Measurements from ENCODE around the gene IGSF5. TPM values are rescaled to one million over a fixed set of nuclear protein-coding genes. Genes with fewer than 3 reads are reported as not detected.

The IGSF5 gene
- total RNA-seq, 2 experiments from 2014 or later = not detected

DNA sequence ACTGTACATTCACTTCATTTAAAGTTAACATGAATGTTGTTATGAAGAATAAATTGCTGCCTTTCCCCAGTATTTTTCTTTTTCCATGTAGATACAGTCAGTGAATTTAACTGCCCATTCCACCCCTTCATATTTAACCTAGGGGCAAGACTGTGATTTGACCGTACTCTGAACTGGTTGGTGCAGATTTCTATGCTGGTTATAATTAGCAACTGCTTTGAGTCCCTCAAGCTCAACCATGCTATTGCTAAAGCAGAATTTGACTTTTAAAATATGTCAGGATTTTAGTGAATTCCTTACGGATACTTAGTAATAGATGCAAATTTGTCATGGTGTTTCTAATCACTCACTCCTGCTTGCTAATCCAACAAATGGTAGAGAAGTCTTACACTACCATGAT lies 57.2 kb downstream of the IGSF5 start:
- DNase-seq (no peak), ATAC-seq (no peak)
- Mint-ChIP-seq H3K9me3 (ENCODE audit: insufficient read depth) (no peaks in the 10 kb centered on the region), H3K4me3 (no peak overlapping the region), H3K27ac (no peak overlapping the region), H3K27me3 (ENCODE audit: low read depth) (no peaks in the 10 kb centered on the region), H3K36me3 (ENCODE audit: low read depth) (no peaks in the 10 kb centered on the region), H3K4me1 (ENCODE audit: low read depth) (no peaks in the 10 kb centered on the region)
- CTCF ChIA-PET = no interaction called here
- POLR2A ChIA-PET = no interaction called here

DNA sequence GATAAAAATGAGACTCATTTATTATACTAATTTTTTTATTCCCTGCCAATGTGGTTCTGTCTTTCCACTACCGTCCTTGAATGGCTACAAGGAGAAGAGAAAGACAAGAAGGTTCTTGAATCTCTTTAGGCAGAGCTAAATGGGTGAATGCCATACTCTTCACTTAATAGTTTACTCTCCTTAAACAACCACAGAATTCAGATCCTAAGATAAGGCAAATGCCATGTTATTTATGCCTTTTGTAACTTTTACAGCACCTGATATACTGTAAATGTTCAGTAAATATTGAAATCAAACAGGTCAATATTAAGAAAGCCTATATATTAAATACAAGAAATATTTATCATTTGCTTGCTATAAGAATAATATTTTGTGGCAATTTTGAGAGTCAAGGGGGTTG lies 58.4 kb downstream of the IGSF5 start:
- Mint-ChIP-seq H3K4me3 (no peak overlapping the region), H3K9me3 (ENCODE audit: insufficient read depth) (no peaks in the 10 kb centered on the region), H3K27me3 (ENCODE audit: low read depth) (no peaks in the 10 kb centered on the region), H3K36me3 (ENCODE audit: low read depth) (no peaks in the 10 kb centered on the region), H3K4me1 (ENCODE audit: low read depth) (no peaks in the 10 kb centered on the region), H3K27ac (no peak overlapping the region)
- no peak for ATAC-seq
- no peak for DNase-seq
- ChIA-PET CTCF (interaction anchor here (1.6 kb wide), 1 partner anchor 20 kb away, joined by 3 read pairs; no protein-coding TSS in a partner anchor), POLR2A (no interaction called here)

DNA sequence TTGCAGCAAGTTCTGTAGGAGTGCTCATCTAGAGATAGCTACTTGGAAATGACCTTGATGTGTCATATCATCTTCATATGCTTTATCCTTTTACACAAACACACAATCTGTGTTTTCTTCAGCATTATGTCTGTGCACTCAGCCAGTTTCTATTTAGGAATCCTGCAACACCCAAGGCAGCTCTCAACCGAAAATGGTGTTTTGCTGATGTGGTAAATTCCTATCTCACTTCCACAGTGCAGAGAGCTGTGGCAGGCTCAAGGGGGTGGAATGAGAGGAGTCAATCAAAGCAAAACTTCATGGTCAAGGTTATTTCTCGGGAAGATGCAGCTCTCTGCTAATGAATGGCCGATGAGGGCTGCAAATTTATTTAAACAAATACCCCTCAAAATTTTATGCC lies 59.3 kb downstream of the IGSF5 start:
- POLR2A ChIA-PET = no interaction called here
- no peaks in the 10 kb centered on the region for H3K36me3 Mint-ChIP-seq (ENCODE audit: low read depth)
- ATAC-seq = no peak
- no peaks in the 10 kb centered on the region for H3K4me1 Mint-ChIP-seq (ENCODE audit: low read depth)
- no peaks in the 10 kb centered on the region for H3K9me3 Mint-ChIP-seq (ENCODE audit: insufficient read depth)
- CTCF ChIA-PET = interaction anchor here (1.6 kb wide), 1 partner anchor 21 kb away, joined by 3 read pairs; no protein-coding TSS in a partner anchor
- no peak overlapping the region for H3K27ac Mint-ChIP-seq
- no peaks in the 10 kb centered on the region for H3K27me3 Mint-ChIP-seq (ENCODE audit: low read depth)
- no peak for DNase-seq
- H3K4me3 Mint-ChIP-seq = no peak overlapping the region

DNA sequence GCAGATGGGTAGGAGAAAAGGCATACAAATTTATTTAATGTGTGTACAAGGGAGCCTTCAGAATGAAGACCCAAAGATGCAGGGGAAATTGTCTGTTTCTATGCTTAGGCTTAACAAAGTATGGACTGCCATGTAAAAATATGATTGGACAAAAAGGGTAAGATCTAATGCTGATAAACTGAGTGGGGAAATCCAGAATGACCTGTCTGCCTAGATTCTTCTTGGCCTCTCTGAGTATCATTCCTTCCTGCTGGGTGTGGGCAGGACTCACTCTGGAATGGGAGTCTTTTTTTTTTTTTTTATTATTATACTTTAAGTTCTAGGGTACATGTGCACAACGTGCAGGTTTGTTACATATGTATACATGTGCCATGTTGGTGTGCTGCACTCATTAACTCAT lies 61.0 kb downstream of the IGSF5 start:
- CTCF ChIA-PET = no interaction called here
- POLR2A ChIA-PET = no interaction called here
- H3K27ac Mint-ChIP-seq = no peak overlapping the region
- no peak overlapping the region for H3K4me3 Mint-ChIP-seq
- no peaks in the 10 kb centered on the region for H3K9me3 Mint-ChIP-seq (ENCODE audit: insufficient read depth)
- H3K4me1 Mint-ChIP-seq (ENCODE audit: low read depth) = no peaks in the 10 kb centered on the region
- DNase-seq (no peak), ATAC-seq (no peak)
- H3K27me3 Mint-ChIP-seq (ENCODE audit: low read depth) = no peaks in the 10 kb centered on the region
- H3K36me3 Mint-ChIP-seq (ENCODE audit: low read depth) = no peaks in the 10 kb centered on the region

DNA sequence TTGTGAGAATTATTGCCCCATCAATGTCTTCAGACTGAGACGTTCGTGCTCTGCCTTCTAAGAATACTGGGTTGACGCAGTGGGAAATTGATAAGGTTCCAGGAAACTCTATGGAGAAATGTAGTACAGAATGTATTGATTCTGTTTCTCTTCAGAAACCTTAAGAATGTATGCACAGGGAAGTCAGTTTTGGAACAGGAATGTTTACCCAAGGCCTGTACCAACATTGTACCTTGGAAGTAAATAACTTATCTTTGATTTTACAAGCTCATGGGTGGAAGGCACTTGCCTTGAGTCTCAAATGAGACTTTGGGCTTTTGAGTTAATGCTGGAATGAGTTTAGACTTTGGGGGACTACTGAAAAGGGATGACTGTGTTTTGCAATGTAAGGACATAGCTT lies 62.8 kb downstream of the IGSF5 start:
- ChIA-PET CTCF (no interaction called here), POLR2A (no interaction called here)
- ATAC-seq (no peak), DNase-seq (no peak)
- H3K4me3 Mint-ChIP-seq = no peak overlapping the region
- H3K36me3 Mint-ChIP-seq (ENCODE audit: low read depth) = no peaks in the 10 kb centered on the region
- H3K9me3 Mint-ChIP-seq (ENCODE audit: insufficient read depth) = no peaks in the 10 kb centered on the region
- H3K4me1 Mint-ChIP-seq (ENCODE audit: low read depth) = no peaks in the 10 kb centered on the region
- H3K27ac Mint-ChIP-seq = no peak overlapping the region
- H3K27me3 Mint-ChIP-seq (ENCODE audit: low read depth) = no peaks in the 10 kb centered on the region

DNA sequence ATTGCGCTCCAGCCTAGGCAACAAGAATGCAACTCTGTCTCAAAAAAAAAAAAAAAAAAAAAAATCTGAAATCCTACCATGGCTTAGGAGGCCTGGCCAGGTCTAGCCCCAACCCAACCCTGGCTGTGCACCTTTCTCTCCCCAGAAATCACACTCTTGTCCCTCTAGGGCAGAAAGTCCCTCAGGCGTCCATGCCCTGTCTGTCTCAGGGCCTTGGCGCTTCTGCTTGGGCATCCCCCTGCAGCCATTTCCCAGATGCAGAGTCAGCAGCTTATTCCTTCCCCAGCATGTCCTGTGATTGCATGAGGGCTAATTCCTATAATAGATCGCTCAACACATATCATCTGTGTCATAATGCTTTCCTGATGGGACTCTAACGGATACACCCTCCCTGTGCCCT lies 65.0 kb downstream of the IGSF5 start:
- Mint-ChIP-seq H3K4me3 (no peak overlapping the region), H3K36me3 (ENCODE audit: low read depth) (no peaks in the 10 kb centered on the region), H3K27ac (no peak overlapping the region), H3K4me1 (ENCODE audit: low read depth) (no peaks in the 10 kb centered on the region), H3K9me3 (ENCODE audit: insufficient read depth) (no peaks in the 10 kb centered on the region), H3K27me3 (ENCODE audit: low read depth) (no peaks in the 10 kb centered on the region)
- ChIA-PET POLR2A (no interaction called here), CTCF (no interaction called here)
- DNase-seq = no peak
- ATAC-seq = no peak

DNA sequence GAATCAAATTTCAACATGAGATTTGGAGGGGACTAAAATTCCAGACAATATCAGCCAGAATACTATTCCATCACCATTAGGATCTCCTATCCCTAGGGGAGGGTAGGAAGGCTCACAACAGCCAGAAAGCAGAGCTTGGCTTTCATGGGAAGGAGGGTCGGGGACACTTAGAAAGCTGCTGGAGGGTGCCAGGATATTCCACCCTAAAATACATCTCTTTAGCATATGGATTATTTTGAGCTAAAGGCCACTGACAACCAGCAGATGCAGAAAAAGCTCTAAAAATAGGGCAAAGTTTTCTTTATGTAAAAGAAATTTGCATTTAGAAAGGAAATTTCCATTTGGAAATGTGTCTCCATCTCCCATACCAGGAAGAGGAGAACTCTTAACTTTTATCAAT lies 68.0 kb downstream of the IGSF5 start:
- CTCF ChIA-PET = no interaction called here
- Mint-ChIP-seq H3K27me3 (ENCODE audit: low read depth) (no peaks in the 10 kb centered on the region), H3K9me3 (ENCODE audit: insufficient read depth) (peaks cover 3% of the 10 kb centered on the region), H3K4me3 (no peak overlapping the region), H3K36me3 (ENCODE audit: low read depth) (no peaks in the 10 kb centered on the region), H3K4me1 (ENCODE audit: low read depth) (no peaks in the 10 kb centered on the region), H3K27ac (no peak overlapping the region)
- no peak for ATAC-seq
- POLR2A ChIA-PET = no interaction called here
- DNase-seq = no peak

DNA sequence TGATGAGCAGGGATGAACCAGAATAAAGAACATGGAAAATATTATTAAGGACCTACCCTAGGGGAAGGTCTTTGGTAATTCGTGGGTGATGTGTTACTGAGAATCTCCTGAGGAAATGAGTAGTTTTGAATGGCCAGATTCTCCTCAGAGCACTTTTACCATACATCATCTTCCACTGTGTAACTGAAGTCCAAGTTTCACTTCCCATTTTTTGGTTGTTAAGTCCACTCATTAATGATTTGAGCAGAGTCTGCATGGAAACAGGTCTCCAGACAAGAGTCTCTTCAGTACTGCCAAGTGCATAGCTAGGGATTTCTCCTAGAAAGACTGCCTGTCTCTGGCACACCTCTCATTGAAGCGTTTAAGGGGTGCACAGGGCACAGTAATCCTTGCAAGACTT lies 73.6 kb downstream of the IGSF5 start:
- H3K27ac Mint-ChIP-seq = no peak overlapping the region
- no peaks in the 10 kb centered on the region for H3K36me3 Mint-ChIP-seq (ENCODE audit: low read depth)
- H3K9me3 Mint-ChIP-seq (ENCODE audit: insufficient read depth) = peaks cover 3% of the 10 kb centered on the region
- H3K4me3 Mint-ChIP-seq = no peak overlapping the region
- ChIA-PET POLR2A (no interaction called here), CTCF (no interaction called here)
- no peak for ATAC-seq
- no peaks in the 10 kb centered on the region for H3K27me3 Mint-ChIP-seq (ENCODE audit: low read depth)
- no peaks in the 10 kb centered on the region for H3K4me1 Mint-ChIP-seq (ENCODE audit: low read depth)
- no peak for DNase-seq

DNA sequence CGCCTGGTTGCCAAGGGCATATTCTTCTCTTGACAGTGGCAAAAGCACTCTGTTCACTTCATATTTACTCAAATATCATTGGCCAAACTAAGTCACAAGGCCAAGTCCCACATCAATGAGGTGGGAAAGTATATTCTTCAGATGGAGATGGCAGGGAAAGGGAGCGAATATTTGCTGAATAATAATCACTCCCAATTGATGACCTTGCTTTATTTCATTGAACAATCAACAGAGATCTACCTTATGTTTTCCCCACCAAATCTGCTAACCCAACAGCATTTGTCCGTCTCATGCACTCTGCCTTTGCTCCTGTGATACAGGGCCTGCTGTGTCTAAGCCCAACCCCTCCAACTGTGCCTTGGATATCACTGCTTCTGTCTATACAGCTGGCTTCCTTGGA lies 77.1 kb downstream of the IGSF5 start:
- H3K27me3 Mint-ChIP-seq (ENCODE audit: low read depth) = no peaks in the 10 kb centered on the region
- DNase-seq (no peak), ATAC-seq (no peak)
- ChIA-PET POLR2A (no interaction called here), CTCF (no interaction called here)
- peaks cover 3% of the 10 kb centered on the region for H3K9me3 Mint-ChIP-seq (ENCODE audit: insufficient read depth)
- no peak overlapping the region for H3K27ac Mint-ChIP-seq
- no peaks in the 10 kb centered on the region for H3K4me1 Mint-ChIP-seq (ENCODE audit: low read depth)
- H3K36me3 Mint-ChIP-seq (ENCODE audit: low read depth) = no peaks in the 10 kb centered on the region
- no peak overlapping the region for H3K4me3 Mint-ChIP-seq

DNA sequence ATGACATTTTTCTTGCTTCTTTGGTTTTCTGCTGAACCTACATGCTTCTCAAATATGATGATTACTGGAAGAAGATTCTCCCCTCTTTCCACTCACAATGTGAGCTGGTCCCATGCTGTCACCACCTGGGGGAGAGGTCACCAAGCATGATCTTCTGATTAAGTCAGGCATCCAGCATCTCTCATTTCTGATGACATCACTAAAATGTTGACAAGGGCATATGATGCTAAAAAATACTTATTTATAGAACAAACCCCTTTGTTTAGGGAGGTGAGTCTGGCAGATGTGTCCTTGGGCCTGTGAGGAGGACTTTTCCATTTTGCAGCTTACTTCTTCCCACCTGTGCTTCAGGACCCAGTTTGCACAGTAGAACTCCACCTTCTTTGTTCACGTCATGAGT lies 80.3 kb downstream of the IGSF5 start:
- Mint-ChIP-seq H3K9me3 (ENCODE audit: insufficient read depth) (no peaks in the 10 kb centered on the region), H3K27ac (no peak overlapping the region), H3K36me3 (ENCODE audit: low read depth) (no peaks in the 10 kb centered on the region), H3K27me3 (ENCODE audit: low read depth) (no peaks in the 10 kb centered on the region), H3K4me1 (ENCODE audit: low read depth) (no peaks in the 10 kb centered on the region), H3K4me3 (no peak overlapping the region)
- POLR2A ChIA-PET = interaction anchor here (0.5 kb wide), 1 partner anchor 335 kb away, joined by 3 read pairs; no protein-coding TSS in a partner anchor
- DNase-seq = no peak
- CTCF ChIA-PET = no interaction called here
- no peak for ATAC-seq

DNA sequence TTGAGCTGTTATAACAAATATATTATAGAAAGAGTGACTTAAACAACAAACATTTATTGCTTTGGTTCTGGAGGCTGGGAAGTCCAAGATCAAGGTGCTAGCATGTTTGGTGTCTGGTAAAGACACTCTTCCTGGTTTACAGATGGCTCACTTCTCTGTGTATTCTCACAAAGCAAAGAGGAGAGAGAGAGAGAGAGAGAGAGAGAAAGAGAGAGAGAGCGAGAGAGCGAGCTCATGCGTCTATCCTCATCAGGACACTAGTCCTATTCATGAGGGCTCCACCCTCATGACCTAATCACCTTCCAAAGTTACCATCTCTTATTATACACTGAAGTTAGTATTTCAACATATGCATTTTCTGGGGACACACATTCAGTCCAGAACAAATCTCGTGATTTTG lies 89.6 kb downstream of the IGSF5 start:
- H3K4me3 Mint-ChIP-seq = no peak overlapping the region
- DNase-seq (no peak), ATAC-seq (no peak)
- POLR2A ChIA-PET = no interaction called here
- no peak overlapping the region for H3K27ac Mint-ChIP-seq
- H3K4me1 Mint-ChIP-seq (ENCODE audit: low read depth) = no peaks in the 10 kb centered on the region
- no peaks in the 10 kb centered on the region for H3K27me3 Mint-ChIP-seq (ENCODE audit: low read depth)
- no peaks in the 10 kb centered on the region for H3K36me3 Mint-ChIP-seq (ENCODE audit: low read depth)
- CTCF ChIA-PET = no interaction called here
- no peaks in the 10 kb centered on the region for H3K9me3 Mint-ChIP-seq (ENCODE audit: insufficient read depth)

DNA sequence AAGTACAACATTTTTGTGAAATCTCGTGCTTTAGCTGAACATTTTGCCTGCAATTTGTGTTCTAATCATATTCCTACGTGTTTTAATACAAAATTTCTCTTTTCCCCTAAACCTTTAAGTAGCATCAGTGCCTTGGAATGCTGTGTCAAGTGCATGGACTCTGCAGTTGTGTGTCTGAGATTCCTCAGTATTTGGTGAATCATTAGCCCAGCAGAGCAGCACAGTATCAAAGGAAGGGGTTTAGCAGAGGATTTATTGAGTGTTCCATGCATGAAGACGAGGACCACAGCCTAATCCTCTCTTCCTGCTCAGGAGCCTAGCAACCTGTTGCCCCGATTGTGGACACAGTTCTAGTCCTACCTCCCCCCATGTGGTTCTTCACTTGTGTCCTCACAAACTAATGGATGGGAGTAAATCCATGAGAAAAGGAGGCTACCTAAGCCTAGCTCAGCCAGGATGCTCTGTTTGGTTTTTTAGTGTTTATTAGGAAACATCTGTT lies 92.9 kb downstream of the IGSF5 start:
- H3K9me3 Mint-ChIP-seq (ENCODE audit: insufficient read depth) = no peaks in the 10 kb centered on the region
- no peaks in the 10 kb centered on the region for H3K36me3 Mint-ChIP-seq (ENCODE audit: low read depth)
- DNase-seq (no peak), ATAC-seq (no peak)
- no peak overlapping the region for H3K27ac Mint-ChIP-seq
- no peak overlapping the region for H3K4me3 Mint-ChIP-seq
- no peaks in the 10 kb centered on the region for H3K4me1 Mint-ChIP-seq (ENCODE audit: low read depth)
- ChIA-PET POLR2A (no interaction called here), CTCF (no interaction called here)
- no peaks in the 10 kb centered on the region for H3K27me3 Mint-ChIP-seq (ENCODE audit: low read depth)

DNA sequence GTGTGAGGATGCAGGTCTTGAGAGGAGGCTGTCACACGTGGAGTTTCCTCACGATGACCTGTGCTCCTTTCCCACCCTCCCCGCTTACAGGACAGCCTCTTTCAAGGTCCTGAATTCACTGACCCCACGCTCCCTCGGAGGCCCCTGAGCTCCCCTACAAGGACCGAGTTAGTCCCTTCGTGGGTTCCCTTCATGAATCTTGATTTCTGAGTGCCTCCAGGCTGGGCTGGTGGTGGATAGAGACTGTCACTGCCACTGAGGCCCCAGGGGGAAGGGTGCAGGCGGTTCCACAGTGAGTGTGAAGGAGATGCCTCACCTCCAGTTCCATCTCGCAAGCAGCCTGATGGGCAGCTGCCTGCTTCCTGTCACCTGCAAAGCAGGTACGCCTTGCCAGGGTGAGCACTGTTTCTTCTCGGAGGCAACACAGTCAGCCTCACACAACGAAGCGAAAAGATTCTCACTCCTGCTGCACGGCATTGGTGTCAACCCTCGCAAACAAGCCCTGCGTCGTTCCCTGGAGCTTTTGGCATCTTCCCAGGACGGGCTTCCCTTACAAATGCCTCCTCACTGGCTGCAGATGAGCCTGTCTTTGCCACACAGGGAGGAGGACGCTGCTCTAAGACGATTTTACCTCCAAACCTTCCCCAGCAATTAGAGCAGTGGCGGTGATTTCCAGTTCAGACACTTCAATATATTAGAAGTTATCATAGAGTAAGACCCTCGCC lies 95.6 kb downstream of the IGSF5 start:
- Mint-ChIP-seq H3K4me3 (no peak overlapping the region), H3K9me3 (ENCODE audit: insufficient read depth) (no peaks in the 10 kb centered on the region), H3K4me1 (ENCODE audit: low read depth) (no peaks in the 10 kb centered on the region), H3K27ac (no peak overlapping the region), H3K27me3 (ENCODE audit: low read depth) (no peaks in the 10 kb centered on the region), H3K36me3 (ENCODE audit: low read depth) (no peaks in the 10 kb centered on the region)
- ChIA-PET CTCF (no interaction called here), POLR2A (no interaction called here)
- DNase-seq (no peak), ATAC-seq (no peak)

Data from activated CD8-positive, alpha-beta T cell treated with anti-CD3 and anti-CD28 coated beads, Interleukin-2, amount 10 ng/mL, durations not matched to agents 7 days and 5 days (primary cell).